MCF 10A (cell line): Measurements from ENCODE around the gene ZMAT5. TPM values are rescaled to one million over a fixed set of nuclear protein-coding genes. Genes with fewer than 3 reads are reported as not detected.

Experiments used
- BruUV-seq: library from RNA; stranded (reverse); fragments of 400-500 nt; replicated peaks from 2 replicates; lab custom pipeline; 2021; lab: Mats Ljungman, UMichigan
- CTCF ChIA-PET: fragments of 300-600 bp; sonication (Branson Sonifier 250); formaldehyde crosslinking; extraction: SDS; loops from one replicate; lab custom pipeline; 2021; ENCODE audit warnings: antibody characterized with exemption, inconsistent platforms; lab: Yijun Ruan, JAX
- POLR2A ChIA-PET: fragments of 300-600, 350-650 bp; sonication (Branson Sonifier 250); formaldehyde crosslinking; extraction: SDS; loops from one replicate; lab custom pipeline; 2020; ENCODE audit warnings: antibody characterized with exemption, inconsistent platforms; lab: Yijun Ruan, JAX
- DNase-seq: peaks from one replicate; pipeline ENCODE4 v3.0.0-alpha.2; 2018; ENCODE audit not compliant: unreplicated experiment
- H3K27ac Mint-ChIP-seq: one replicate; pipeline ENCODE4 v1.8.0; 2022; ENCODE audit warnings: mild to moderate bottlenecking, low read depth, mixed read lengths; ENCODE audit not compliant: unreplicated experiment
- H3K27me3 Mint-ChIP-seq: one replicate; pipeline ENCODE4 v1.8.0; 2022; ENCODE audit warnings: mixed read lengths; ENCODE audit not compliant: insufficient read depth, unreplicated experiment
- H3K36me3 Mint-ChIP-seq: one replicate; pipeline ENCODE4 v1.8.0; 2022; ENCODE audit warnings: mild to moderate bottlenecking, moderate library complexity, mixed read lengths; ENCODE audit not compliant: insufficient read depth, unreplicated experiment
- H3K4me1 Mint-ChIP-seq: one replicate; pipeline ENCODE4 v1.8.0; 2022; ENCODE audit warnings: mixed read lengths; ENCODE audit not compliant: insufficient read depth, unreplicated experiment
- H3K4me3 Mint-ChIP-seq: one replicate; pipeline ENCODE4 v1.8.0; 2022; ENCODE audit warnings: mild to moderate bottlenecking, moderate library complexity, mixed read lengths; ENCODE audit not compliant: unreplicated experiment
- H3K9me3 Mint-ChIP-seq: one replicate; pipeline ENCODE4 v1.8.0; 2022; ENCODE audit warnings: mixed read lengths; ENCODE audit not compliant: unreplicated experiment
- intact Hi-C: fragments of 100-400 bp; cut with micrococcal nuclease; formaldehyde crosslinking; loops from 2 replicates; pipeline ENCODE4 v1.14.1; 2022
- total RNA-seq: library from RNA; stranded (reverse); gene quantifications from 2 replicates; pipeline ENCODE4 v1.2.3, GENCODE V29; 2022
- TF ChIP-seq, protein P1 (sequence below): fragments of 200-600 bp; IDR thresholded peaks from one replicate; pipeline ENCODE4 v1.8.0; 2022; ENCODE audit warnings: antibody characterized with exemption, mild to moderate bottlenecking; ENCODE audit not compliant: unreplicated experiment

Gene ZMAT5
- total RNA-seq, 1 experiment from 2014 or later = 19.0 TPM

DNA sequence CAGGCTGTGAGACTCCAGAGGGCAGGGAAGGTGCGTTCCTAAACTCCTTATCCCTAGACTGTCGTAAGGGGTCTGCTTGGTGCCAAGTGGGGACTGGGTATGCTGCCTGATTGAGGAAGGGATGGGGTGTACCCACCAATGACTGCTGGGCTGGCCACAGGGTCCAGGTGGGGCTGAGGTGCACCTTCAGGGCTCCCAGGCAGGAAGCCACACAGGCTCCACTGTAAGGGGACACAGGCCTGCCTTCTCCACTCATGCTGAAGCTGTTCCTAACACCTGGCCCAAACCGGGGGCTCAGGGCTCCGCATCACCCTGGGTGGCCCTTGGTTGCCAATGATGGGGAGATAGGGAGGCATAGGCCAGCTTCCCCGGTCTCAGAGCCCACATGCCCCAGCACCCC lies 26.6 kb downstream of the ZMAT5 start:
- H3K4me3 Mint-ChIP-seq = no peak overlapping the region
- H3K4me1 Mint-ChIP-seq = peaks cover 8% of the 10 kb centered on the region

DNA sequence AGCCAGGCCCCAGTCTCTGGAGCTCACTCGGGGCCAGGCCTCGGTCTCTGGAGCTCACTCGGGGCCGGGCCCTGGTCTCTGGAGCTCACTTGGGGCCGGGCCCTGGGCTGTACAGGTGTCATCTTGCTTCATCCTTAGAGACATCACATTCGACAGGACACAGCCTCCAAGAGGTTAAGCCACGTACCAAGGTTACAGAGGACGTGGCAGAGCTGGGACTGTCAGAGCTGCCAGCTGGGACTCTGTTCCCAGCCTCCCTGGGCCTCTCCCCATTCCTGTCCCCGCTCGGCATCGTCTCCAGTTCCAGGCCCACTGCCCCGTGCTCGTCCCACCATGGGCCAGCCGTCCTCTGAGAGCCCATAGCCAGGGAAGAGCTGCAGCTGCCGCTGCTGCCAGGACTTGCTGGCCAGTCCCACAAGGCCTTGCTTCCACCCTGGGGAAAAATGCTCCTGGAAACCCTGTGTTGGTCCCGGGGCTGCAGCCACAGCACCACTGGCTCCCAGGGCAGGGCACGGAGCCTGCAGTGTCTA lies 27.4 kb downstream of the ZMAT5 start:
- Mint-ChIP-seq H3K27me3 (no peaks in the 10 kb centered on the region), H3K9me3 (no peaks in the 10 kb centered on the region), H3K4me3 (no peak overlapping the region), H3K36me3 (peaks cover 9% of the 10 kb centered on the region), H3K4me1 (no peaks in the 10 kb centered on the region), H3K27ac (no peak overlapping the region)
- intact Hi-C loops = no loop called here
- POLR2A ChIA-PET = interaction anchor here (0.7 to 1.6 kb wide), 3 partner anchors 8 to 21 kb away, joined by 3 to 4 read pairs (median 3); no protein-coding TSS in a partner anchor
- no TSS peak for BruUV-seq
- TF ChIP-seq, protein P1, sequence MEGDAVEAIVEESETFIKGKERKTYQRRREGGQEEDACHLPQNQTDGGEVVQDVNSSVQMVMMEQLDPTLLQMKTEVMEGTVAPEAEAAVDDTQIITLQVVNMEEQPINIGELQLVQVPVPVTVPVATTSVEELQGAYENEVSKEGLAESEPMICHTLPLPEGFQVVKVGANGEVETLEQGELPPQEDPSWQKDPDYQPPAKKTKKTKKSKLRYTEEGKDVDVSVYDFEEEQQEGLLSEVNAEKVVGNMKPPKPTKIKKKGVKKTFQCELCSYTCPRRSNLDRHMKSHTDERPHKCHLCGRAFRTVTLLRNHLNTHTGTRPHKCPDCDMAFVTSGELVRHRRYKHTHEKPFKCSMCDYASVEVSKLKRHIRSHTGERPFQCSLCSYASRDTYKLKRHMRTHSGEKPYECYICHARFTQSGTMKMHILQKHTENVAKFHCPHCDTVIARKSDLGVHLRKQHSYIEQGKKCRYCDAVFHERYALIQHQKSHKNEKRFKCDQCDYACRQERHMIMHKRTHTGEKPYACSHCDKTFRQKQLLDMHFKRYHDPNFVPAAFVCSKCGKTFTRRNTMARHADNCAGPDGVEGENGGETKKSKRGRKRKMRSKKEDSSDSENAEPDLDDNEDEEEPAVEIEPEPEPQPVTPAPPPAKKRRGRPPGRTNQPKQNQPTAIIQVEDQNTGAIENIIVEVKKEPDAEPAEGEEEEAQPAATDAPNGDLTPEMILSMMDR = no peak
- DNase-seq = no peak
- CTCF ChIA-PET = interaction anchor here (0.6 kb wide), 1 partner anchor 33 kb away, joined by 3 read pairs; no protein-coding TSS in a partner anchor

More for the DNA sequence above, 26.6 kb downstream of the ZMAT5 start:
- ChIA-PET CTCF (no interaction called here), POLR2A (no interaction called here)
- TF ChIP-seq, protein P1 = no peak
- no peak for DNase-seq
- Mint-ChIP-seq H3K36me3 (peaks cover 15% of the 10 kb centered on the region), H3K9me3 (no peaks in the 10 kb centered on the region), H3K27ac (no peak overlapping the region), H3K27me3 (no peaks in the 10 kb centered on the region)
- intact Hi-C loops = no loop called here
- BruUV-seq = no TSS peak

DNA sequence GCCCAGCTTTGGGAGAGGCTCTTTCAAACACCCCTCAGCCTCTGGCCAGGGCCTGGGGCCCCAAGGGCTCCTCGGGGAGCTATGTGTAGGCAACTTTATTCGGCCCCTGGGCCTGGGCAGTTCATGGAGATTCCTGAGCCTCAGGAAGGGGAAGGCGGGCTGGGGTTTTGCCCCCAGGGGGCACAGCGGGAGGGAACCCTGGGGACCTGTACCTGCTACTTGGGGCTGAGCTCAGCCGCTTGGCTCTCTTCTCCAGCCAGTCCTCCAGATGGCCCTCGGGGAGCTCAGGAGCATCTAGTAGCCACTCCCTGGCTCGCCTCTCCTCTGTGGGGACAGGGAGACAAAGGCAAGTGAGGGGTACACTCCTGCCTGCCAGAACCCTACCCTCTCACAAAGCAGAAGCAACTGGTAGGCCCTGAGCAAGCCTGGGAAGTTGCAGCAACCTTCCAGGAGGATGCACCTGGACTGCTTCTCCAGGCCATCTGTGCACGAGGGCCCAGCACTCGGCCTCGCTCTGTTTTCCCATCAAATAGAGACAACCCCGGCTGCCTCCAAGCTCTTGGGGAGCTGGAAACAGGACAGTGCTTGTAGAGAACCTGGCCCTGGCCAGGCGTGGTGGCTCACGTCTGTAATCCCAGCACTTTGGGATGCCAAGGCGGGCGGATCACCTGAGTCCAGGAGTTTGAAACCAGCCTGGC lies 28.5 kb downstream of the ZMAT5 start:
- no peak overlapping the region for H3K27ac Mint-ChIP-seq
- intact Hi-C loops = no loop called here
- no peaks in the 10 kb centered on the region for H3K4me1 Mint-ChIP-seq
- no TSS peak for BruUV-seq
- CTCF ChIA-PET = interaction anchor here (0.6 kb wide), 1 partner anchor 586 kb away, joined by 3 read pairs; no protein-coding TSS in a partner anchor
- peaks cover 9% of the 10 kb centered on the region for H3K36me3 Mint-ChIP-seq
- TF ChIP-seq, protein P1 = no peak
- no peak overlapping the region for H3K4me3 Mint-ChIP-seq
- POLR2A ChIA-PET = interaction anchor here (1.0 to 1.6 kb wide), 2 partner anchors 9 to 20 kb away, joined by 3 to 4 read pairs; no protein-coding TSS in a partner anchor
- H3K27me3 Mint-ChIP-seq = no peaks in the 10 kb centered on the region
- no peaks in the 10 kb centered on the region for H3K9me3 Mint-ChIP-seq
- DNase-seq = no peak
